Measurements from ENCODE around the gene AP4M1.

The AP4M1 gene

DNA sequence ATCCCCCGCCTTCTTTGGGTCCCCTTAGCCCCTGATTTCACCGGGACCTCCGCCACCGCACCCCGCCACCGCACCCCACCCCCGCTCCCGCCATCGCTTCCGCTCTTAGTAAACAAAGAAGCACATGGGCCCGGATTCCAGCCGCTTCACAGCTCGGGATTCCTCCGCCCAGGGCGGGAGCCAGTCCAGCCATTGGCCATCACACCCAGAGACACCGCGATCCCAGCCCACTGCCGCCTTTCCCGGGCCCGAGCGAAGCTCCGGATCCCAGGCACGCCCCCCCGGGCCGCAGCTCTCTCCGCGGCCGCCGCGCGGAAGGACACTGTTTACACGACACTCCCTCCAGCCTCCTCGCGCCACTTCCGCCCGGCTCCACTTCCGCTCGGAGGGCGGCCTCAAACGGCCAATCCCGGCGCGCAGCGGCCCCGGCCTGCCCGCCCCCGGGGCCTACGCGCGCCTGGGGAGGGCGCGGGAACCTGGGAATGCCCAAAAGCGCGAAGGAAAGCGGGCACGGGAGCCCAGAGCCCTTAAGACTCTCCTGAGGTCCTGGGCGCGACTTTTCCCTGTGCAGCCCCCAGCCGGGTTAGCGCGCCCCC, 925 bp upstream of the AP4M1 start:
- Histone ChIP-seq H3K36me3 (ENCODE audit: control insufficient read depth, insufficient read depth, low read length) (peaks cover 36% of the 10 kb centered on the region), H3K4me1 (ENCODE audit: control insufficient read depth, insufficient read depth, low read length) (peaks cover 7% of the 10 kb centered on the region), H3K27me3 (ENCODE audit: control insufficient read depth, insufficient read depth, low read length) (no peaks in the 10 kb centered on the region), H3K4me3 (ENCODE audit: low read length) (peak overlapping the region; percentile 91), H3K9ac (ENCODE audit: low read length) (peak overlapping the region; percentile 64), H3K27ac (ENCODE audit: low read depth, low read length) (peak overlapping the region; percentile 71)

GRCh38 chr7:100102950-100103840, 1.8 kb downstream of the AP4M1 start:
- Histone ChIP-seq H3K4me1 (ENCODE audit: control insufficient read depth, insufficient read depth, low read length) (peaks cover 7% of the 10 kb centered on the region), H3K27me3 (ENCODE audit: control insufficient read depth, insufficient read depth, low read length) (no peaks in the 10 kb centered on the region), H3K27ac (ENCODE audit: low read depth, low read length) (no peak overlapping the region), H3K9ac (ENCODE audit: low read length) (no peak overlapping the region), H3K4me3 (ENCODE audit: low read length) (no peak overlapping the region), H3K36me3 (ENCODE audit: control insufficient read depth, insufficient read depth, low read length) (peaks cover 35% of the 10 kb centered on the region)

- peaks cover 28% of the 10 kb centered on the region for H3K36me3 ChIP-seq (ENCODE audit: control insufficient read depth, insufficient read depth, low read length)
- no peak overlapping the region for H3K4me3 ChIP-seq (ENCODE audit: low read length)
- no peaks in the 10 kb centered on the region for H3K27me3 ChIP-seq (ENCODE audit: control insufficient read depth, insufficient read depth, low read length)
Measured at GRCh38 chr7:100105534-100105933, 4.1 kb downstream of the AP4M1 start.

GRCh38 chr7:100106633-100107032, 5.2 kb downstream of the AP4M1 start:
- H3K4me1 ChIP-seq (ENCODE audit: control insufficient read depth, insufficient read depth, low read length), result no peaks in the 10 kb centered on the region
- H3K27me3 ChIP-seq (ENCODE audit: control insufficient read depth, insufficient read depth, low read length), result no peaks in the 10 kb centered on the region
- peaks cover 35% of the 10 kb centered on the region for H3K36me3 ChIP-seq (ENCODE audit: control insufficient read depth, insufficient read depth, low read length)
- no peak overlapping the region for H3K27ac ChIP-seq (ENCODE audit: low read depth, low read length)
- H3K4me3 ChIP-seq (ENCODE audit: low read length), result no peak overlapping the region
- H3K9ac ChIP-seq (ENCODE audit: low read length), result no peak overlapping the region

More at GRCh38 chr7:100105534-100105933, 4.1 kb downstream of the AP4M1 start:
- no peak overlapping the region for H3K27ac ChIP-seq (ENCODE audit: low read depth, low read length)
- H3K4me1 ChIP-seq (ENCODE audit: control insufficient read depth, insufficient read depth, low read length), result no peaks in the 10 kb centered on the region
- H3K9ac ChIP-seq (ENCODE audit: low read length), result no peak overlapping the region

GRCh38 chr7:100107125-100107737, 5.8 kb downstream of the AP4M1 start:
- H3K27me3 ChIP-seq (ENCODE audit: control insufficient read depth, insufficient read depth, low read length), result no peaks in the 10 kb centered on the region
- H3K4me1 ChIP-seq (ENCODE audit: control insufficient read depth, insufficient read depth, low read length), result no peaks in the 10 kb centered on the region
- H3K4me3 ChIP-seq (ENCODE audit: low read length), result no peak overlapping the region
- H3K9ac ChIP-seq (ENCODE audit: low read length), result no peak overlapping the region
- H3K36me3 ChIP-seq (ENCODE audit: control insufficient read depth, insufficient read depth, low read length), result peaks cover 35% of the 10 kb centered on the region
- no peak overlapping the region for H3K27ac ChIP-seq (ENCODE audit: low read depth, low read length)

- Histone ChIP-seq H3K4me1 (ENCODE audit: control insufficient read depth, insufficient read depth, low read length) (no peaks in the 10 kb centered on the region), H3K9ac (ENCODE audit: low read length) (no peak overlapping the region), H3K36me3 (ENCODE audit: control insufficient read depth, insufficient read depth, low read length) (peaks cover 35% of the 10 kb centered on the region), H3K27ac (ENCODE audit: low read depth, low read length) (no peak overlapping the region), H3K4me3 (ENCODE audit: low read length) (no peak overlapping the region), H3K27me3 (ENCODE audit: control insufficient read depth, insufficient read depth, low read length) (no peaks in the 10 kb centered on the region)
Measured at GRCh38 chr7:100107890-100108289, 6.4 kb downstream of the AP4M1 start.

DNA sequence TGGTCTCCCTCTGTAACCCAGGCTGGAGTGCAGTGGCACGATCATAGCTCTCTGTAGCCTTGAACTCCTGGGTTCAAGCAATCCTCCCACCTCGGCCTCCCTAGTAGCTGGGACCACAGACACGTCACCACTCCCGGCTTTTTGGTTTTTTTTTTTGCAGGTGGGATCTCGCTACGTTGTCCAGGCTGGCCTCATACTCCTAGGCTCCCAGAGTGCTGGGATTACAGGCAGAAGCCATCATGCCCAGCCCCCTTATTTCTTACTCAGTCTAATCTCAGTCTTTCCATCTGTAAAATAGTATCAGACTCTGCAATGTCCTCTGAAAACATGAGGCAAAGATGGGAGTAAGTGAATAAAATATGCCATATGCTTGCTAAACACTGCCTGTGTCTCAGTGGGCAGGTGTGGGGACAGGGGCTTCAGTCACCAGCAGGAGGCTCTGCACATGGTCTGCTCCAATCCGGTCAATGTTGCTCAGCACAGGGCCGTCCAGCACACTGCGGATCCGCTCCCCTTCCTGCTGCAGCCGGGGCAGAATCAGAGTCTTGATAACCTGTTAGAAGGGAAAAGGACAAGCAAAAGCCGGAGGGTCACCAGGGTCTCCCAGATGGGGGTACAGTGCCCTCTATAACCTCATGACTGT, 8.2 kb downstream of the AP4M1 start:
- H3K27me3 ChIP-seq (ENCODE audit: control insufficient read depth, insufficient read depth, low read length), result no peaks in the 10 kb centered on the region
- no peak overlapping the region for H3K4me3 ChIP-seq (ENCODE audit: low read length)
- no peak overlapping the region for H3K27ac ChIP-seq (ENCODE audit: low read depth, low read length)
- no peaks in the 10 kb centered on the region for H3K4me1 ChIP-seq (ENCODE audit: control insufficient read depth, insufficient read depth, low read length)
- peaks cover 33% of the 10 kb centered on the region for H3K36me3 ChIP-seq (ENCODE audit: control insufficient read depth, insufficient read depth, low read length)
- no peak overlapping the region for H3K9ac ChIP-seq (ENCODE audit: low read length)

GRCh38 chr7:100111156-100111555, 9.7 kb downstream of the AP4M1 start:
- Histone ChIP-seq H3K4me1 (ENCODE audit: control insufficient read depth, insufficient read depth, low read length) (no peaks in the 10 kb centered on the region), H3K27me3 (ENCODE audit: control insufficient read depth, insufficient read depth, low read length) (no peaks in the 10 kb centered on the region), H3K36me3 (ENCODE audit: control insufficient read depth, insufficient read depth, low read length) (peaks cover 28% of the 10 kb centered on the region), H3K9ac (ENCODE audit: low read length) (no peak overlapping the region), H3K27ac (ENCODE audit: low read depth, low read length) (no peak overlapping the region), H3K4me3 (ENCODE audit: low read length) (no peak overlapping the region)

DNA sequence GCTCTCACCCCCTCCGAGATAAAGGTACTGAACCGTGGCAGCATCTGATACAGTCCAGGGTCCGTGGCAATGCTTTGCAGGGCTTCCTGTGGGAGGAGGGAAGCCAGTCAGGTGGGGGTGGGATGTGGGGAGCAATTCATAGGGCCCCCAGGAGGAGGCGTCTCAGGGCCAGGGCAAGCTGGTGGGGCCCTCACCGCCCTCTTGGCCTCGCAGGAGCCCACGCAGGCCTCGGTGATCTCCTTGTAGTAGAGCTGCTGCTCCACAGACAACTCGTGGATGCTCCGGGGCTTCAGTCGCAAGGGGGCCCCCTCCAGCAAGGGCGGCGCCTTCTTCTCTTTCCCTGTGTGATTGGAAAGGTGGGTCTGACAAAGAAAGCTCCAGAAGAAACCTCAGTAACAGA, 10.5 kb downstream of the AP4M1 start:
- Histone ChIP-seq H3K9ac (ENCODE audit: low read length) (no peak overlapping the region), H3K36me3 (ENCODE audit: control insufficient read depth, insufficient read depth, low read length) (peaks cover 25% of the 10 kb centered on the region), H3K27me3 (ENCODE audit: control insufficient read depth, insufficient read depth, low read length) (no peaks in the 10 kb centered on the region), H3K27ac (ENCODE audit: low read depth, low read length) (no peak overlapping the region), H3K4me1 (ENCODE audit: control insufficient read depth, insufficient read depth, low read length) (no peaks in the 10 kb centered on the region), H3K4me3 (ENCODE audit: low read length) (no peak overlapping the region)

DNA sequence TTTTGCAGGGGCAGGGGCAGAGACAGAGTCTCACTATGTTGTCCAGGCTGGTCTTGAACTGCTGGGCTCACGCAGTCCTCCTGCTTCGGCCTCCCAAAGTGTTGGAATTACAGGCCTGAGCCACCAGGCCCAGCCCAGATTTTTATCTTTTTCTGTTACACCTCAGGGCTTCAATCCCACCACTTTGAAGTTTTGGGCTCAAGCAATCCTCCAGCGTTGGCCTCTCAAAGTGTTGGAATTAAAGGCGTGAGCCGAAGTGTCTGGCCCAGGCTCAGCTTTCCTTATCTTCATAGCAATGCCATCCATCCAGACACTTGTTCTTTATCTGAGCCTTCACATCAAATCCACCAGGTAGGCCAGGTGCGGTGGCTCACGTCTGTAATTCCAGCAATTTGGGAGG, 13.6 kb downstream of the AP4M1 start:
- H3K4me3 ChIP-seq (ENCODE audit: low read length), result no peak overlapping the region
- H3K4me1 ChIP-seq (ENCODE audit: control insufficient read depth, insufficient read depth, low read length), result peaks cover 3% of the 10 kb centered on the region
- no peaks in the 10 kb centered on the region for H3K27me3 ChIP-seq (ENCODE audit: control insufficient read depth, insufficient read depth, low read length)
- H3K36me3 ChIP-seq (ENCODE audit: control insufficient read depth, insufficient read depth, low read length), result peaks cover 12% of the 10 kb centered on the region
- H3K9ac ChIP-seq (ENCODE audit: low read length), result no peak overlapping the region
- H3K27ac ChIP-seq (ENCODE audit: low read depth, low read length), result no peak overlapping the region

- H3K36me3 ChIP-seq (ENCODE audit: control insufficient read depth, insufficient read depth, low read length), result no peaks in the 10 kb centered on the region
- no peaks in the 10 kb centered on the region for H3K27me3 ChIP-seq (ENCODE audit: control insufficient read depth, insufficient read depth, low read length)
- peak overlapping the region; percentile 82 for H3K27ac ChIP-seq (ENCODE audit: low read depth, low read length)
- peak overlapping the region; percentile 80 for H3K4me3 ChIP-seq (ENCODE audit: low read length)
- peak overlapping the region; percentile 10 for H3K9ac ChIP-seq (ENCODE audit: low read length)
- H3K4me1 ChIP-seq (ENCODE audit: control insufficient read depth, insufficient read depth, low read length), result peaks cover 3% of the 10 kb centered on the region
Measured at GRCh38 chr7:100118388-100119071, 17.1 kb downstream of the AP4M1 start.
